GM19467 (cell line): Measurements from ENCODE around the gene LRRC59.
"Not testable (repeated sequence)": the region's sequence is repeated elsewhere in the genome, so short reads cannot be mapped to it uniquely, and the experiment has no call there.

Source experiments
- ATAC-seq: cut with Tn5 transposase; IDR thresholded peaks from one replicate; pipeline ENCODE4 v1.9.1; 2021; ENCODE audit warnings: mild to moderate bottlenecking, moderate library complexity; ENCODE audit not compliant: unreplicated experiment

Gene LRRC59

DNA sequence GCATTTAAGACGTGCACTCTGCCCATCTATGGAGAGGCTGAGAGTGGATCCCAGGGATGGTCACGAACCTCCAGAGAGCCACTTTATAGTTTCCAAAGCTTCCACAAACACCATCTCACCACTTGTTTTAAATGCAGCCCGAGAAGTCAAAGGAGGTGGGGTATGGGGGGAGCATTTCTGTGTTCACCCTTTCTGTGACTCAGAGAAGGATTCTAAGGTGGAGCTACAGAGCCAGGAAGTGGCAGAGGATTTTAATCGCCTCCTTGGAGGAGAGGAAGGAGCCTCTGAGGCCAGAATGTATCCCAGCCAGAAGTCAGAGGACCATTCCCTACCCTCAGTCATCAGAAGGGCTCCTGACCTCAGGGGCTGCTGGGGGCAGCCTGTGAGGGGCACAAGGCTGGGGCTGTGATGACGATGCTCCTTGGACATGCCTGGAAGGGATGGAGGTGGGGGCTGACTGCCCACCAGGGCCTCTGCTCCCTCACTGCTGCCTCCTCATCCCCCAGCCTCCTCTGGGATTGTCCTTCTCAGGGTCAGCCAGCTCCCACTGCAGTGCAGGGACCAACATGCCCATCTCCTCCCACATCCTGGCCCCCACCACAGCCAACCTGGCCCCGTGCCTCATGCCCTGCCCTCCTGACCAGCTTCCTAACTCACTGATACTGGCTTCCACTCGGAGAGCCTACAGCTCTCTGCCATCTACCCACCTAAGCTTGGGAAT, 48.6 kb downstream of the LRRC59 start:
- no peak for ATAC-seq

DNA sequence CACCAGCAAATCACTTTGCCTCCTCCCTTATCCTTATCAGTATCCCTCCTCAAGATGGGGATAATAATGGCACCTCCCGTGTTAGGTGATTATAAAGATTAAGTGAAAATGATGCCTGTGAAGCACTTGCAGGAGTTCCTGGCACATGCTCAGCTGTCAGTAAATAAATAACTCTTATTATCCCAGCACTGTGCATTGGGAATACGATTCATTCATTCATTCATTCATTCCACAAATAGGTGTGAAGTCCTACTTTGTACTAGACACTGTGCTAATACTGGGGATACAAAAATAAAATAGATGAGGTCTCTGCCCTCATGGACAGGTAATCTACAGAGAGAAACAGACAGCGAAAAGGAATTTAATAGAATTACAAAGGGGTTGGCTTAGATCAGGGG, 49.4 kb downstream of the LRRC59 start:
- no peak for ATAC-seq

DNA sequence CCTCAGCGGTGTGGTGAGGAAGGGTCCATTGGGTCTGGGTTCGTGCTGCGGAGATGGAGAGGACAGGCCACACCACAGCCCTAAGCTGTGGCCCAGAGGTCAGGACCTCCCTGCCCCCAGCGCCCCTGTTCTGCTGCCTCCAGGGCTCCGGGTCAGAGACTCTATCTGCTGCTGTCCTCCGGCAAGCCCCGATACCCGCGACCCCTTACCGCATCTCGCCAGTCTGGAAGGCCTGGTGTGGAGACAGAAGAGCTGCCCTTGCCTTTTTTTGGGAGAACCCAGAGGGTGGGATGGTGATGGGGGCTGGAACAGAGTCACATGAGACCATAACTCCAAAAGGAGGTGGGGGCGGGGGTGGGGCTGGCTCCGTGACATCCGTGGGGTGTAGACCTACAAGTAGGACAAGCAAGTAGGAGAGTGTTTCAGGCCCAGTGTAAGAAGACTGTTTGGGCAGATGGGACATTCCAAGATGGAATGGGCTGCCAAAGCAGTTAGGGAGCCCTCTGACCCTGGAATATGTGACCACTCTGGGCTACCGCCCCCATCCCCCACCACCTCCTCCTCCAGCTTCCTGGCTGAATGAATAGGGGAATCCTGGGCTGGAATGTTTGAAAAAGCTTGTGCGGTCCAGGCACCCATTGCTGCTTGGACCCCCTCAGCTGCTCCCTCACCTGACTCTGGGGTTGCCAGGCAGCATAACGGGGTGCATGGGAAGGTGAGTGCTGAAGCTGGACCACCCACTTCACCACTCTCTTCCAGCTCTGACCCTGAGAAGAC, 50.0 kb downstream of the LRRC59 start:
- ATAC-seq, result no peak

DNA sequence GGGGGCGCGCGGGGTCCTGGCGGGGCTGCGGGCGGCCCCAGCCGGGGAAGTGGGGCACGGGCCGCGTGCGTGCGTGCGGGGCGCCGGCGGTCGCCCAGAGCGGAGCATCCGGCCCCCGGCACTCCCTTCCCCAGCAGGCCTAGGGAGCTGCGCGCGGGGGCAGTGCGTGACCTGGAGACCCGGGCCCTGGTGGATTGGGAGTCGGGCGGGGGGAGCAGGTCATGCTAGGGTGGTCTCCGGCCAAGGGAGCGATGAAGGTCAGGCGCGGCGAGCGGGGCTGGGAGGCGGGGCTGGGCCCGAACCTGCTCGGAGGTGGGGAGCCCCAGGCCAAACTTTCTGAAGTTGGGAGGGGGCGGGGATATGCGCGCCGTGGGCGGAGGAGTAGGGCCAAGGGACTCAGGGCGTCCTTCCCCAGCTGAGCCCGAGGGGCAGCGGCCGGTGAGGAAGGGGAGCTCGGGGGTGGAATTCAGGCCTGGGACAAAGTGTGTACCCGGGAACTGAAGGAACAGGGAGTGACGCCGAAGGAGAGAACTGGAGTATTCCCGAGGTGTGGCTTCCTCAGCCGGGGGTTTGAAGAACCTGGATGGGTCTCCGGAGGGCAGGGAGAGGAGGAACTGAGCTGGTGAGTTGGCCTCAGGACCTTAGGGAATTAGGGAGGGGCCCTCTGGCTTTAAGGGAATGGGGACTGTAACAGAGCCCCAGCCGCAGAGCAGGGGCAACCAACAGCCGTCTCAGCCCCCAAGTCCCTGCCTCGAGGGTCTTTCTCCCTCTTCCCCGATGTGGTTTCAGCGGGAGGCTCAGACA, 50.8 kb downstream of the LRRC59 start:
- ATAC-seq, result peak; percentile 43

DNA sequence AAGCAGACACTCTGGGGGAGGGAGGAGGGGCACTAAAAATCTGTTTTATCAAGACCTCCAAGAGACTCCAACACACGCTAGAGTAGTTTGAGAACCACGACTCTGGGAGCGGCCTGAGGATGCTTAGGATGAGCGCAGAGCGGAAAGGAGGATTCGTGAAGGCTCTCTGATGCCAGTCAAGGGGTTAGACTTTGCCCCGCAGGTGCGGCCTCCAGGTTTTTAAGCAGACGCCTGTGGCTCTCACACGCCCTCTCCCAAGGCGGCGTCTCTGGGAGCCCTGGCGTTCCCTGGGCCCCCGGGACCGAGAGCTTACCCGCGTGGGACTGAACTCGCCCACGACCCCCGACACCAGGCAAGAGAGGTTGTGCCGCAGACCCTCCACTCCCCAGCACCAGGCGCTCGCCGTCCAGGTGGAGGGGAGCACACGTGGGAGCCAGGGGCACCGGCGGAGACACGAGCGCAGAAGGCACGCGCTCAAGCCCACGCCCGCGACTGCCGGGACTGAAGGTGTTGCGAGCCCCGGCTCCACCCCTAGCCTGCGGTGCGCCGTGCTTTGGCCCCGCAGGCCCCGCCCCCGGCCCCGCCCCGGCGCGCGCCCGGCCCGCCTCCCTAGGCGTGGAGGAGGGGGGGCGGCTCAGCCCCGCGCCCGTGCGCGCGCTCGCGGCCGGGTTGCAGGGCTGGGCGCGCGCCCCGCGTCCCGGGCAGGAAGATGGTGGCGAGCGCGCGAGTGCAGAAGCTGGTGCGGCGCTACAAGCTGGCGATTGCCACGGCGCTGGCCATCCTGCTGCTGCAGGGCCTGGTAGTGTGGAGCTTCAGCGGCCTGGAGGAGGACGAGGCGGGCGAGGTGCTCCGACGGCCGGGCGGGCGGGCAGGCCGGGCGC, 51.7 kb downstream of the LRRC59 start, which contains the start of gene XYLT2:
Gene XYLT2 (plus strand): TSS at position 695 of the 881 bp plus-strand sequence. CDS start 15 bp downstream, at position 710.
- ATAC-seq, result peak; percentile 55

DNA sequence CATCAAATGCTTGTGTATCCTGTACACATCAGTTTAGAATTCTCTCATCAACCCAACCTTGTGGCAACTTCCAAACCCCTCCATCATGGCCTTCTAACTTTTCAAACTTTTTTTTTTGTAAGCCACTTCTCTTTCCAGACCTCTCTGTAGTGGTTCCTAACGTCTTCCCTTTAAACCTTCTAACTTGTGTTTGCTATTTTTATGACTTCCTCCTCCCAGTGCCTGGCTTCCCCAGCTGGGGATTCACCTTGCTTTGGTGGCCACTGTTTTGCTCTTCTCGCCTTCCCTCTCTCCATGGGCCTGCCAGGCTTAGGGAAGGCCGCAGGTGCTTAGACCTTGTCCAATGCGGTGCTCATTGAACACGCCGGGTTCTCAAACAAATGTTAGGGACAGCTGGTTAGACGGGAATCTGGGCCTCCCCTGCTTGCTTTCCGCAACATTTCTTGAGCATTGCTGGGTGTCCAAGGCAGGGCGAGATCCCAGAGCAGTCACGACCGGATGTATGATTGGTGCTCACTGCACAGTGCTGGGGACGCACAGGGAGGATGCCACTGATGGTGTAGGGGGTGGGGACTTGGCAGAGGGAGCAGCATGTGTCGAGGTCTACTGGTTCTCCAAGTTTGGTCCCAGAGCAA, 52.5 kb downstream of the LRRC59 start:
- ATAC-seq, result no peak

DNA sequence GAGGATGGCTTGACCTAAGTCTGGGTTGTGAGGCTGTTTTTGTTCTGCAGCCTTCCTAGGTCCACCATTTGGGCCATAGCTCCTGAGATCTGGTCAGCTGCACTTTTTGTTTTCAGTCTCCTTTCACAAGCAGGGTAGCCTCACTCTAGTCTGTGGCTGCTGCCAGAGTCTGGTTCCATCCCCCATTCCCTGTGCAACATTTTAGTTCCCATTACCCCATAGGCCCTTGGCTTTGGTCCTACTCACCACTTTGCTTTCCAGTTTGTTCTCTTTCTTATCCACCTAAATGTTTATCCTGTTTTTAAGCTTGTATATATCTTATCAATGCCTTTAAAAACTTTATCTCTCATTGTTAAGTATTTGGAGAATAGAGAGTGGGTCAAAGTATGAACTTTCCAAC, 57.9 kb downstream of the LRRC59 start:
- ATAC-seq, result no peak

DNA sequence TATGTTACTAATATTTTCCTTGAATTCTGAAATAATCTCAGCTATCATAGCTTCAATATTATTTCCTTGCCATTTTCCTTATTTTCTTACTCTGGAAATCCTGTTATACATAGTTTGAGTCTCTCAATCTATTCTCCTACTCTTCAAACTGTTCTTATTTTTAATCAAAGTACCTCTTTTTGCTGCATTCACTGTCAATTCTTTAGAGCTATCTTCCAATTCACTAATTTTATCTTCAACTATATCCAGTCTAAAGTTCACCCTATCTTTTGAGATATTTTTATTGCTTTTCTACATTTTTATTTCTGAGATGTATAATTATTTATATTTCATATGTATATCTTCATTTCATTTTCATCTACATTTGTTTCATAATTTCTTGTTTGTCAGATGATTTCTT, 58.7 kb downstream of the LRRC59 start:
- no peak for ATAC-seq

DNA sequence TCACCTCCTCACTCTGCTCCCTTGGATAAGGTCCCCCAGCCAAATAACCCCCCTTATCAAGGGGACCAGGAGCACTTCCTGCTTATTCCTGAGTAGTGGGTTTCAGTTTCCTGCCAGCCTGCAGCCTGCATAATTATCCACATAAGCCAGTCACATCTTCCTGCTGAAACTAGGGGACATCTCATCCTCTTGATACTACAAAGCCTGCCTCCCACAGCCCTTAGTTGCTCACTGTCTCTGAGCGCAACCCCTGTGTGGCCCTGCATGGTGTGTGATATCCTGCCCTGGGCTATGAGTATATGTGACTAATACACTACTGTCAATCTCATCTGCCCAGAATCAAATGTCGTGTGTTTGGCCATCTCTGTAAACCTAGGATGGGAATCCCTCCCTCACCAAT, 59.4 kb downstream of the LRRC59 start:
- no peak for ATAC-seq

DNA sequence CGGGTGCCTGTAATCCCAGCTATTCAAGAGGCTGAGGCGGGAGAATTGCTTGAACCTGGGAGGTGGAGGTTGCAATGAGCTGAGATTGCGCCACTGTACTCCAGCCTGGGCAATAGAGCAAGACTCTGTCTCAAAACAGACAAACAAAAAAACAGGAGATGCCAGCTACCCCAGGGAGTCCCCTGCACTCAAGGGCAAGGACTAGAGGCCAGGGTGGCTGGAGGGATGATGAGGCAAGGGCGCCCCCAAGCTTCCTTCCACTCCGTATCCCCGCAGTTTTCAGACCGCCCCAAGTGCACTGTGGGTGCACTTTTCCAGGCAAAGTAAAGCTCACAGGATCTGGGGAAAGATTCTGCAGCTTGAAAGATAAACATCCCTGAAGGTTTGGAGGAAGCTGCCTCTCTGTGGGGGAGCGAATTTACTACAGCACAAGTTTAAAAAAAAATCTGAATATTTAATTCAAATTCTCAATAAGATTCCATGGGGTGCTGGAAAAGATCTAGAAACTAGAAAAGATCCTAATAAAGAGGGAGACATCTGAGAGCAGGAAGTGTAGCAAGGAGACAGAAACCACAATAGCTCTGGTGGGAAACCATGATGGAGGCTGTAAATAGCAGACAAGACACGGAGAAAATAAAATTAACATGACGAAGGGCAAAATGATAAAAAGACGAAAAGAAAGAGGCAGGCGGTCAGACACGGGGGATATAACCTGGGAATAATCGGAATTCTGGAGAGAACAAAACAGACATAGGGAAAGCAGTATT, 63.8 kb downstream of the LRRC59 start:
- not testable (repeated sequence) for ATAC-seq

DNA sequence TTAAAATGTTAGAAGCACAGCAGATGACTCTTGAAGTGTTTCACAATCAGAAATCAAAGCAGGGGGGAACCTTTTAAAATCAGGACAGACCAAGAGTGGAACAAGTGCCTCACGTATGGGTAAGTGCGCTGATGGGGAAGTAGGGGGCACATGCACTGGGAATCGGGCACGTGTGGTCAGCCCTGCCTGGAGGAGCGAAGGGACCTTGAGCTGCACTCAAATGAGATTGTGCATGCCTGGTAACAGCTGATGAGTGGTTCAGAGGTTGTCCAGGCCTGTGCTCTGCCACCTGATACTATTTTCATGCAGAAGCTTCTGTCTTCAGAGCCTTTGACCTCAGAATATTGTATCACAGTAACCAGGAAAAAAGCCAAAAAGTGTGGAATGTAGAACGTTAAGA, 65.1 kb downstream of the LRRC59 start:
- no peak for ATAC-seq
